HEK293T (cell line): ENCODE data around the gene OGT.
"Not testable (repeated sequence)": the region's sequence is repeated elsewhere in the genome, so short reads cannot be mapped to it uniquely, and the experiment has no call there.

Experiments
- ARNT ChIP-seq: fragments of 450-650 bp; IDR thresholded peaks from 2 replicates; pipeline ENCODE4 v1.6.1; 2017; ENCODE audit warnings: mild to moderate bottlenecking
- BHLHE40 ChIP-seq: fragments of 450-650 bp; IDR thresholded peaks from 2 replicates; pipeline ENCODE4 v1.6.1; 2016; ENCODE audit warnings: mild to moderate bottlenecking, moderate library complexity, borderline replicate concordance
- ELF4 ChIP-seq: fragments of 450-650 bp; IDR thresholded peaks from 2 replicates; pipeline ENCODE4 v1.6.1; 2017; ENCODE audit warnings: antibody characterized with exemption
- FOXA1 ChIP-seq: fragments of 450-650 bp; IDR thresholded peaks from 2 replicates; pipeline ENCODE4 v1.6.1; 2016; ENCODE audit warnings: mild to moderate bottlenecking
- FOXM1 ChIP-seq: fragments of 450-650 bp; IDR thresholded peaks from 2 replicates; pipeline ENCODE4 v1.6.1; 2017; ENCODE audit warnings: mild to moderate bottlenecking, borderline replicate concordance
- HDGF ChIP-seq: fragments of 450-650 bp; IDR thresholded peaks from 2 replicates; pipeline ENCODE4 v1.6.1; 2017; ENCODE audit warnings: antibody characterized with exemption, borderline replicate concordance
- PKNOX1 ChIP-seq: fragments of 450-650 bp; IDR thresholded peaks from 2 replicates; pipeline ENCODE4 v1.6.1; 2016
- SP1 ChIP-seq: fragments of 450-650 bp; IDR thresholded peaks from 2 replicates; pipeline ENCODE4 v1.6.1; 2017
- SUZ12 ChIP-seq: fragments of 450-650 bp; IDR thresholded peaks from 2 replicates; pipeline ENCODE4 v1.6.1; 2016; ENCODE audit warnings: mild to moderate bottlenecking
- ZNF384 ChIP-seq: fragments of 450-650 bp; IDR thresholded peaks from 2 replicates; pipeline ENCODE4 v1.6.1; 2016

DNA sequence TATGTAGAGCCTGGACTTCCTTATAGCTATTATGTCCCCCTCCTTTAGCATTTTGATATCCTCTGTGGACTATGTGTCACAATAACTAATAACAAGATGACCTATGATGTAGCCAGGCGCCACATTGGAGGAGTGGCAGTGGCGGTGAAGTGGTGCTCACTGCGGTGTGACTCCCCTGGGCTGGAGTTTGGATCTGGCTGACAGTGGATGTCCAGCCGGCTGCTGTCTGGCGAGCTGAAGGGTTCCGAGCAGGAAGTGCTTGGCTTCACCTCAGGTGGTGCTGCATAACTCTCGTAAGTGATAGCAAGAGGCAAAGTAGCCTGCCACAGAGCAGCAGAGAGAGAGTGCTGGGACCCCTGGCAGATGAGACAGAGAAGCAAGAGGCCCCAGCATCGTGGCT, 60.3 kb downstream of the OGT start:
- not testable (repeated sequence) for TF ChIP-seq ELF4, BHLHE40, SP1, SUZ12, FOXM1, ARNT, ZNF384, FOXA1, PKNOX1, HDGF
